ENCODE measurements around the gene MRPL24.

- TF ChIP-seq CTCF (IDR thresholded peaks at IDR 0.05; ENCODE audit: low read length) (no peak), EZH2 (optimal IDR thresholded peaks at IDR 0.05; ENCODE audit: low read depth, low read length) (no peak)
These were observed 13.4 kb downstream of the MRPL24 start for GRCh38 chr1:156727492-156727891.

Data from MM.1S (cell line).